Stimulated activated naive B cell treated with anti-CD40 and anti-IgM and Interleukin-4, amounts not matched to agents 10 μg/mL and 1 μg/mL and 100 μg/mL, for 72 hours (primary cell): Measurements from ENCODE around the gene MTERF2.
A peak's percentile ranks its signal among the peaks of the same experiment; 100 is the strongest.
"Not testable (repeated sequence)": the region's sequence is repeated elsewhere in the genome, so short reads cannot be mapped to it uniquely, and the experiment has no call there.

Experiments used
- ATAC-seq, 2 donors: fragments of 150-1000 bp; cut with Tn5 transposase; replicated peaks; 2 replicates each; pipeline ENCODE4 v1.10.0; 2021; ENCODE audit warnings: moderate library complexity in 1 of 2
- DNase-seq: peaks from one replicate; pipeline ENCODE4 v3.0.0; 2021
- H3K27ac Mint-ChIP-seq: one replicate; pipeline ENCODE4 v1.8.0; 2022; ENCODE audit warnings: mild to moderate bottlenecking, mixed read lengths
- H3K27me3 Mint-ChIP-seq, 2 donors: one replicate each; pipeline ENCODE4 v1.8.0; 2022; ENCODE audit warnings: mixed read lengths in 2 of 2
- H3K36me3 Mint-ChIP-seq, 2 donors: one replicate each; pipeline ENCODE4 v1.8.0; 2022; ENCODE audit warnings: mixed read lengths in 2 of 2, mild to moderate bottlenecking in 1 of 2
- H3K4me1 Mint-ChIP-seq, 2 donors: one replicate each; pipeline ENCODE4 v1.8.0; 2022; ENCODE audit warnings: mixed read lengths in 2 of 2, mild to moderate bottlenecking in 1 of 2
- H3K4me3 Mint-ChIP-seq, 2 donors: one replicate each; pipeline ENCODE4 v1.8.0; 2022; ENCODE audit warnings: mild to moderate bottlenecking in 2 of 2, mixed read lengths in 2 of 2, moderate library complexity in 1 of 2
- H3K9me3 Mint-ChIP-seq, 2 donors: one replicate each; pipeline ENCODE4 v1.8.0; 2022; ENCODE audit warnings: mixed read lengths in 2 of 2, mild to moderate bottlenecking in 1 of 2

Gene MTERF2

DNA sequence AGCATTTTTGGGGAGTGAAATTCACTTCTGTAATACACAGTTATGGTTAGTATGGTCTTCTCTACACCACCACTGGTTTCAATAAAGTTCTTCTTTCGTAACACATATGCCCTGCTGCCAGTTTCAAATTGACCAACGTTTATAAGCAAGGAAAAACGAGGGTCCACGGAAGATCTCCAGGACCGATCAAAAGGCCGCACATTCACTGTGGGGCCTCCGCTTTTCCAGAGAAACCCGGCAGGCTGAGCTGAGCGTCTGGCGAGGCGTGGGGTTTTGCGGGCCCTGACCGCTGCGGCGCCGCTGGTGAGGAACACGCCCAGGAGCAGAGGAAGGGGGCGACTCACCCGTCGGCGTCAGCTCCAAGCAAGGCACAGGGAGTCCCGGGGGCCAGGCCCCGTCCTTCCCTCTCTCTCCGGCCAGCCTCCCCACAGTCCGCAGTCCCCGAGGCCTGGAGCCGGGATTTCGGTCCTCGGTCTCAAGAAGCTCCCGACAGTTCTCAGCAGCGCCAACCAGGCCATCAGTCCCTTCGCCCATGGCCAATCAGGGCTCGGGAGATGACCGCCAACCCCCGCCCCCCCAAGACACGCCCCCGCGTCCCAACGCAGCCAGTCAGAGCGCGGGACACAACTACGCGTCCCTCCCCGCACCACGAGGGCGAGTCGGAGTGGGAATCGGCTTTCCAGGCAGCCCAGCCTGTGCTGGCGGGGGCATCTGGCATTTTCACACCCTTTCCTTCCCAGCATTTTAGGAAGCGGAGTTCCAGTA, at the start of gene MTERF2:
TSS of gene MTERF2 (minus strand) at position 522 of the 765 bp plus-strand sequence. CDS start 8,432 bp downstream, outside the sequence.
- Mint-ChIP-seq H3K4me1 (peaks cover 31 to 40% of the 10 kb centered on the region in 2 donors), H3K9me3 (peaks cover 17 to 20% of the 10 kb centered on the region in 2 donors), H3K27me3 (no peaks in the 10 kb centered on the region), H3K27ac (peak within 1 kb of the TSS; percentile 96), H3K4me3 (peak within 1 kb of the TSS; percentile 99), H3K36me3 (peaks cover 28 to 36% of the 10 kb centered on the region in 2 donors)
- peak; percentile 64 for DNase-seq
- peak; percentile 98 for ATAC-seq

DNA sequence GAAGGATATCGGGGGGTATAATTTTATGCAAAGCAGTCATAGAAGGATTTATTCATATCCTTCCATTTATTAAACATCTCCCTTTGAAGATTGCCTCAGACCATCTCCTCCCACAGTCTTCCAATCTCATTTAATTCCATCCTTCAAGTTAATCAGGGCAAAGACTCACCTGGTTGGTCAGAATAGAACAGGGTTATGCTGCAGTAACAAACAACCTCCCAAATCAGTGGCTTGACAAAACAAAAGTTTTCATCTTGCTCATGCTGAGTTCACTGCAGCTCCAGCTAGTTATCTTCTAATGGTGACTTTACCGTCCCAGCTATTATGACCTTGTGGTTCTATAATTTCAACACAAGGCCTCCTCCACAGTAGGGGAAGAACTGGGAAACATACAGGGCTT, 48.8 kb upstream of the MTERF2 start:
- Mint-ChIP-seq H3K4me3 (no peak overlapping the region), H3K4me1 (no peaks in the 10 kb centered on the region), H3K36me3 (peaks cover 4 to 23% of the 10 kb centered on the region in 2 donors), H3K9me3 (peaks cover 0 to 2% of the 10 kb centered on the region in 2 donors), H3K27me3 (no peaks in the 10 kb centered on the region), H3K27ac (no peak overlapping the region)
- no peak for DNase-seq
- no peak for ATAC-seq

DNA sequence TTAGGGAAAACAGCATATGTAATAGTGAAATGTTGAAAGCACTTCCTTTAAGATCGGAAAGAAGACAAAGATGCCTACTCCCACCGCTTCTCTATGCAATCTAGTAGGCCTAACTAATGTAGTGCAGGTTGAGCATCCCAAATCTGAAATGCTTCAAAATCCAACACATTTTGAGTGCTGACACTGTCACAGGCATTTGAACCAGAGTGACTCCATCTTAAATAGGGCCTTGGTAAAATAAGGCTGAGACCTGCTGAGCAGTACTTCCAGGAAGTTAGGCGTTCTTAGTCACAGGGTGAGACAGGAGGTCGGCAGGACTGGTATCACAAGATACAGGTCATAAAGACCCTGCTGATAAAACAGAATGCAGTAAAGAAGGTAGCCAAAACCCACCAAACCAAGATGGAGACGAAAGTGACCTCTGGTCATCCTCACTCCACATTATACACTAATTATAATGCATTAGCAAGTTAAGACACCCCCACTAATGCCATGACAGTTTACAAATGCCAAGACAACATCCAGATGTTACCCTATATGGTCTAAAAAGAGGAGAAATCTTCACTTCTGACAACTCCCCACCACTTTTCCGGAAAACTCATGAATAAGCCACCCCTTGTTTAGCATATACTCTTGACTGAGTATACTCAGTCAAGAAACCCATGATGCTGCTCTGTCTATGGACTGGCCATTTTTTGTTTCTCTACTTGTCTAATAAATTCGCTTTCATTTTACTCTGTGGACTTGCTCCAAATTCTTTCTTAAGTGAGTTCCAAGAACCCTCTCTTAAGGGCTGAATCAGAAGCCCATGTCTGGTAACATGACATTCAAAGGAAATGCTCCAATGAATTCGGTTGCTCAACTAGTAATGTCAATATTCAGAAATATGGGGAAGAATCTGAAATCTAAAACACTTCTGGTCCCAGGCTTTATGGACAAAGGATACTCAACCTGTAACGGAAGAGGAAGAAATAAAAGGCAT, 47.1 kb upstream of the MTERF2 start:
- Mint-ChIP-seq H3K4me3 (no peak overlapping the region), H3K27me3 (no peaks in the 10 kb centered on the region), H3K27ac (no peak overlapping the region), H3K4me1 (no peaks in the 10 kb centered on the region), H3K9me3 (peaks cover 0 to 2% of the 10 kb centered on the region in 2 donors), H3K36me3 (peaks cover 4 to 20% of the 10 kb centered on the region in 2 donors)
- no peak for DNase-seq
- no peak for ATAC-seq

DNA sequence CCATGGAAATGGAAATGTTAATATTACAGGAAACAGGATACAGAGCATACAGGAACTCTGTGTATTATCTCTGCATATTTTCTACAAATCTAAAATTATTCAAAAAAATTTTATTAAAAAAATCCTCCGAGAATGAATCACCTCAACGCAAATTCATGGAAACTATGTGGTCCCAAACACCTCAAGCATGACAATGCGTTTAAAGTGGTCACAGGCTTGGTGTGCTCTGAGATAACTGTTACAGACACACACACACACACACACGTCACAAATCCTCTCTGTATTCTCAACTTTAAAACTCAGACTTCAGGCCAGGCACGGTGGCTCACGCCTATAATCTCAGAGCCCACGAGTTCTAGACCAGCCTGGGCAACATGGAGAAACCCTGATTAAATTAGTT, 45.3 kb upstream of the MTERF2 start:
- ATAC-seq, result no peak
- no peak for DNase-seq
- H3K27ac Mint-ChIP-seq, result peak overlapping the region; percentile 56

GRCh38 chr12:107031061-107031460, 44.1 kb upstream of the MTERF2 start:
- ATAC-seq (no peak), DNase-seq (no peak)
- Mint-ChIP-seq H3K9me3 (no peaks in the 10 kb centered on the region), H3K27me3 (no peaks in the 10 kb centered on the region), H3K4me1 (no peaks in the 10 kb centered on the region), H3K27ac (no peak overlapping the region), H3K36me3 (peaks cover 0 to 5% of the 10 kb centered on the region in 2 donors), H3K4me3 (no peak overlapping the region)

More for the DNA sequence above, 45.3 kb upstream of the MTERF2 start:
- Mint-ChIP-seq H3K27me3 (no peaks in the 10 kb centered on the region), H3K9me3 (peaks cover 0 to 2% of the 10 kb centered on the region in 2 donors), H3K36me3 (peaks cover 4 to 12% of the 10 kb centered on the region in 2 donors), H3K4me1 (no peaks in the 10 kb centered on the region), H3K4me3 (no peak overlapping the region)

DNA sequence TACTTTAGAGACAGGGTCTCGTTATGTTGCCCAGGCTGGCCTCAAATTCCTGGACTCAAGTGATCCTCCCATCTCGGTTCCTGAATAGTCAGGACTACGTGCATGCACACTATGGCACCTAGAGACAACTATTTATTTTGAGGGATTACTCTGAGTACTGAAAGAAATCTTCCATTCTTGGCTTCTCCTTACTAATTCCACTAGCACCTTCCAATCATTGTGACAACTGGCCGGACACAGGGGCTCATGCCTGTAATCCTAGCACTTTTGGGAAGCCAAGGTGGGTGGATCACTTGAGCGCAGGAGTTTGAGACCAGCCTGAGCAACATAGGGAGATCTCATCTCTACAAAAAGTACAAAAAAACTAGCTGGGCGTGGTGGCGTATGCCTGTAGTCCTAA, 42.1 kb upstream of the MTERF2 start:
- Mint-ChIP-seq H3K9me3 (no peaks in the 10 kb centered on the region), H3K27me3 (no peaks in the 10 kb centered on the region), H3K4me1 (no peaks in the 10 kb centered on the region), H3K36me3 (no peaks in the 10 kb centered on the region), H3K27ac (no peak overlapping the region), H3K4me3 (no peak overlapping the region)
- DNase-seq (no peak), ATAC-seq (no peak)

- no peak overlapping the region for H3K4me3 Mint-ChIP-seq
- no peaks in the 10 kb centered on the region for H3K4me1 Mint-ChIP-seq
- DNase-seq (no peak), ATAC-seq (no peak)
- no peaks in the 10 kb centered on the region for H3K9me3 Mint-ChIP-seq
- H3K36me3 Mint-ChIP-seq, result no peaks in the 10 kb centered on the region
- no peak overlapping the region for H3K27ac Mint-ChIP-seq
- H3K27me3 Mint-ChIP-seq, result no peaks in the 10 kb centered on the region
Measured at GRCh38 chr12:107027636-107028053, 40.7 kb upstream of the MTERF2 start.

- Mint-ChIP-seq H3K4me1 (no peaks in the 10 kb centered on the region), H3K9me3 (no peaks in the 10 kb centered on the region), H3K4me3 (no peak overlapping the region), H3K27ac (no peak overlapping the region), H3K27me3 (no peaks in the 10 kb centered on the region), H3K36me3 (no peaks in the 10 kb centered on the region)
- ATAC-seq, result no peak
- DNase-seq, result no peak
Measured at GRCh38 chr12:107026806-107027635, 40.1 kb upstream of the MTERF2 start.

DNA sequence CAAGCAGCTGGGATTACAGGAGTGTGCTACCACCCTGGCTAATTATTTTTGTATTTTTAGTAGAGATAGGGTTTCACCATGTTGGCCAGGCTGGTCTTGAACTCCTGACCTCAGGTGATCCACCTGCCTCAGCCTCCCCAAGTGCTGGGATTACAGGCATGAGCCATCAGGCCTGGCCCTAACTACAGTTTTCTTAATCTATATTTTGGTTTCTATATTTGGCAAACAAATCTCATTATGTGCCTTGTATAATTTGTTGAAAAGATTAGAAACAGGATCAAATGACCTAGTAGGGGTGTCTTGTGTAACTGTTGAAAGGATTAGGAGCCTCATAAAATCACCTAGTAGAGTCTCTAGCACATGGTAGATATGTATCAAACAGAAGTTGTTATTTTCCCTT, 39.4 kb upstream of the MTERF2 start:
- not testable (repeated sequence) for ATAC-seq, DNase-seq, H3K27me3 Mint-ChIP-seq, H3K4me3 Mint-ChIP-seq, H3K9me3 Mint-ChIP-seq, H3K4me1 Mint-ChIP-seq, H3K27ac Mint-ChIP-seq, H3K36me3 Mint-ChIP-seq

GRCh38 chr12:107025671-107026070, 38.7 kb upstream of the MTERF2 start:
- Mint-ChIP-seq H3K36me3 (peaks cover 5 to 6% of the 10 kb centered on the region in 2 donors), H3K27ac (no peak overlapping the region), H3K4me1 (no peaks in the 10 kb centered on the region), H3K4me3 (no peak overlapping the region), H3K9me3 (no peaks in the 10 kb centered on the region), H3K27me3 (no peaks in the 10 kb centered on the region)
- ATAC-seq (no peak), DNase-seq (no peak)

DNA sequence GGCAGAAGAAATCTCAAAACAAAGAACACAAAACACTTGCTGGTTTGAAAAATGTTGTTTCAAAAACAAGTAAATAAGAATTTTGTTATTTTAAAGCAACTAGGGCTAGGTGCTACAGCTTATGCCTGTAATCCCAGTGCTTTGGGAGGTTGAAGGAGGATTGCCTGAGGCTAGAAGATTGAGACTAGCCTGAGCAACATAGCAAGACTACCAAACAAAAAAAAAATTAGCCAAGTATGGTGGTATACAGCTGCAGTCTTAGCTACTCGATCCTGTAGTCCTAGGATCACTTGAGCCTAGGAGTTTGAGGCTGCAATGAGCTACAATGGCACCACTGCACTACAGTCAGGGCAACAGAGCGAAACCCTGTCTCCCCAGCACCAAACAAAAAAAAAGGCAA, 32.6 kb upstream of the MTERF2 start:
- Mint-ChIP-seq H3K4me3 (no peak overlapping the region), H3K9me3 (no peaks in the 10 kb centered on the region), H3K4me1 (peaks cover 0 to 1% of the 10 kb centered on the region in 2 donors), H3K27ac (no peak overlapping the region), H3K36me3 (peaks cover 19 to 21% of the 10 kb centered on the region in 2 donors), H3K27me3 (no peaks in the 10 kb centered on the region)
- ATAC-seq (no peak), DNase-seq (no peak)

DNA sequence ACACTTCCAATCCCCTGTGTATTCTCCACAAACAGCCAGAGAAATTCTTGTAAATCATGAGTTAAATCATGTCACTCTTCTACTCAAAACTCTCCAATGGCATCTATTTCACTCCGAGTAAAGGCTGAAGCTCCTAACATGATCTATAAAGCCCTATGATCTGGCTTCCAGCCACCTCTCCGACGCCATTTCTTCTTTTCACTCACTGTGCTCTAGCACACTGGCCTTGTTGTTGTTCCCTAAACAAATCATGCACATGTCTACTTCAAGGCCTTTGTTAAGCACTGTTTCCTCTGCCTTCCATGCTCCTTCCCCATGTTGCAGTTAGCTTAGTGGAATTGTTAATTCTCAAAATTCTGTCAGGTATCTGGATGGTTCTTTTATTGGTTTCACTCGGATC, 30.1 kb upstream of the MTERF2 start:
- H3K9me3 Mint-ChIP-seq, result no peaks in the 10 kb centered on the region
- H3K27me3 Mint-ChIP-seq, result no peaks in the 10 kb centered on the region
- H3K27ac Mint-ChIP-seq, result no peak overlapping the region
- peaks cover 21 to 23% of the 10 kb centered on the region in 2 donors for H3K36me3 Mint-ChIP-seq
- peaks cover 0 to 1% of the 10 kb centered on the region in 2 donors for H3K4me1 Mint-ChIP-seq
- no peak overlapping the region for H3K4me3 Mint-ChIP-seq
- ATAC-seq (no peak), DNase-seq (no peak)

GRCh38 chr12:107014055-107014454, 27.1 kb upstream of the MTERF2 start:
- Mint-ChIP-seq H3K36me3 (peaks cover 7 to 12% of the 10 kb centered on the region in 2 donors), H3K4me1 (no peaks in the 10 kb centered on the region), H3K27me3 (no peaks in the 10 kb centered on the region), H3K4me3 (no peak overlapping the region), H3K27ac (no peak overlapping the region), H3K9me3 (no peaks in the 10 kb centered on the region)
- DNase-seq (no peak), ATAC-seq (peak in 1 of 2 donors; percentile 59)
